ENCODE results near the gene DNAJC16. TPM values are rescaled to one million over a fixed set of nuclear protein-coding genes. Genes with fewer than 3 reads are reported as not detected.
A peak's percentile ranks its signal among the peaks of the same experiment; 100 is the strongest.

DNAJC16 gene
- total and polyA plus RNA-seq, 2 of the 13 experiments (the other 11 are each of a cell fraction or from before 2014, with no cell fraction given), result 11.4 to 15.4 TPM

DNA sequence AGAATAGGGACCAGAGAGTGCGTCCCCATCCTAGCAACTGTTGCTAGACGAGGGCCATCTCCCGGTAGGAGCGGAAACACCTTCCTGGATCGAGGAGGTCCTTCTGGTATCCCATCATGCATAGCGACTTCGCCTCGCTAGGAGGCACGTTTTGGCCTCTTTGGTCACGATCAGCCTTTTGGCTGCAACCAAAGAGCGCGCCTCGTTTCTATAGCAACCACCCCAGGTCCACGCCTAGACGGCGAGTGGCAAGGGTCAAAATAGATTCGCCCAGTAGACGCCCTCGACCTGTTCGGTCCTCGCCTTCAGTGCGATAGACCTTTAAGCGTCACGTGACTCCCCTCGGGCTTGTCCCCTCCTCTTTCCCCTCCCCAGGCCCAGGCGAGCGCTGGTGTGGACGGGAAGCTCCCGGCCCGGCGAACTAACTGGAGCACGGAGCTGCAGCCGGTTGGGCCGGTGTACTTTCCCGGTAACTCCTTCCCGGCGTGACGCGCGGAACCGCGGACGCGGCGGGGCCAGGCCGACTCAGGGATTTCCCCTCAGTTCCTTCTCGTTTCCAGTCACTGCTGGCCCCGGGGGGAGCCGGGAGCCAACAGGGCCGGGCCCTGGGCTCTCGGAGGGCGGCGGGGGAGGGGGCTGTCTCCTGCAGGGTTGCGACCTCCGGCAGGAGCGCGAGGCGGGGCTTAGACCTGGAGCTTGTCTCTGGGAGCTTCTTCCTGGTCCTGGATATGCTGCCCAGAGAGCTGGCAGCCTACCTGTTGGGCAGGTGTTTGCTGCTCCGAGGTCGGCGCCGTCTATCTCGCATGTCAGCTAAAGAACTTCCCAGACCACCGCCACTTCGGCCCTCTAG, at the start of gene DNAJC16 (continued):
- peak; percentile 51; the same call in 1 of the 2 replicates for TF ChIP-seq ZBTB33 (CRISPR knock-in tag; IDR thresholded peaks at IDR 0.05)
- TF ChIP-seq ZNF572 (CRISPR knock-in tag; IDR thresholded peaks at IDR 0.05), result no peak
- no peak for TF ChIP-seq ZNF780A (CRISPR knock-in tag; IDR thresholded peaks at IDR 0.05)
- peak; percentile 52; the same call in 1 of the 2 replicates for TF ChIP-seq AHR (CRISPR knock-in tag; IDR thresholded peaks at IDR 0.05)
- TF ChIP-seq RXRB (CRISPR knock-in tag; IDR thresholded peaks at IDR 0.05; ENCODE audit: borderline replicate concordance), result peak; percentile 68; the same call in 1 of the 2 replicates
- TF ChIP-seq ZNF34 (CRISPR knock-in tag; IDR thresholded peaks at IDR 0.05; ENCODE audit: borderline replicate concordance), result no peak
- peak; percentile 34; the same call in 1 of the 2 replicates for TF ChIP-seq NFYC (CRISPR knock-in tag; IDR thresholded peaks at IDR 0.05)
- TF ChIP-seq NR2F1 (CRISPR knock-in tag; IDR thresholded peaks at IDR 0.05), result peak; percentile 8 to 84; a peak in 3 of 4 replicates
- no peak for TF ChIP-seq SETDB1 (CRISPR knock-in tag; IDR thresholded peaks at IDR 0.05; ENCODE audit: borderline replicate concordance)
- peak; percentile 49; the same call in 1 of the 2 replicates for TF ChIP-seq ZNF768 (CRISPR knock-in tag; IDR thresholded peaks at IDR 0.05)
- TF ChIP-seq ZNF557 (CRISPR knock-in tag; IDR thresholded peaks at IDR 0.05), result no peak
- peak; percentile 95 for TF ChIP-seq RBFOX2 (IDR thresholded peaks at IDR 0.05; ENCODE audit: low read depth, low read length)
- no peak for TF ChIP-seq ZNF644 (CRISPR knock-in tag; IDR thresholded peaks at IDR 0.05; ENCODE audit: low read depth)
- TF ChIP-seq, protein P1, sequence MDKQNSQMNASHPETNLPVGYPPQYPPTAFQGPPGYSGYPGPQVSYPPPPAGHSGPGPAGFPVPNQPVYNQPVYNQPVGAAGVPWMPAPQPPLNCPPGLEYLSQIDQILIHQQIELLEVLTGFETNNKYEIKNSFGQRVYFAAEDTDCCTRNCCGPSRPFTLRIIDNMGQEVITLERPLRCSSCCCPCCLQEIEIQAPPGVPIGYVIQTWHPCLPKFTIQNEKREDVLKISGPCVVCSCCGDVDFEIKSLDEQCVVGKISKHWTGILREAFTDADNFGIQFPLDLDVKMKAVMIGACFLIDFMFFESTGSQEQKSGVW (CRISPR knock-in tag; IDR thresholded peaks at IDR 0.05; ENCODE audit: borderline replicate concordance), result no peak
- TF ChIP-seq HHEX (CRISPR knock-in tag; IDR thresholded peaks at IDR 0.05), result no peak
- peak; percentile 84 for TF ChIP-seq ZSCAN25 (CRISPR knock-in tag; IDR thresholded peaks at IDR 0.05)
- no peak for TF ChIP-seq PCBP2 (optimal IDR thresholded peaks at IDR 0.05; ENCODE audit: low read depth, low read length, poor library complexity, severe bottlenecking)
- no peak for TF ChIP-seq ZFYVE20 (CRISPR knock-in tag; IDR thresholded peaks at IDR 0.05; ENCODE audit: borderline replicate concordance, low read depth)
- TF ChIP-seq SIN3A (IDR thresholded peaks at IDR 0.05; ENCODE audit: borderline replicate concordance, low read depth, low read length), result peak; percentile 94
- no peak for TF ChIP-seq HOXA7 (CRISPR knock-in tag; IDR thresholded peaks at IDR 0.05)
- no peak for TF ChIP-seq ZNF235 (CRISPR knock-in tag; IDR thresholded peaks at IDR 0.05; ENCODE audit: borderline replicate concordance)
- TF ChIP-seq ZNF143 (CRISPR knock-in tag; IDR thresholded peaks at IDR 0.05), result peak; percentile 93
- TF ChIP-seq POLR2AphosphoS5 (IDR thresholded peaks at IDR 0.05; ENCODE audit: low read depth, low read length), result peak; percentile 80

Measured in HepG2 (cell line).